Measurements from ENCODE around the gene PITHD1. TPM values are rescaled to one million over a fixed set of nuclear protein-coding genes. Genes with fewer than 3 reads are reported as not detected.

Gene PITHD1
- total RNA-seq, 2 experiments from 2014 or later: 64.0 to 64.5 TPM

GRCh38 chr1:23806280-23806679, 28.1 kb downstream of the PITHD1 start:
- DNase-seq: no peak
- Mint-ChIP-seq H3K9me3 (no peaks in the 10 kb centered on the region), H3K27me3 (no peaks in the 10 kb centered on the region), H3K36me3 (peaks cover 6% of the 10 kb centered on the region), H3K27ac (no peak overlapping the region), H3K4me1 (peaks cover 20% of the 10 kb centered on the region), H3K4me3 (no peak overlapping the region)
- no peak for ATAC-seq (ENCODE audit: low read depth)
- POLR2A ChIA-PET: interaction anchor here (1.1 kb wide), 1 partner anchor 28 kb away, joined by 4 read pairs; the partner anchor contains the start of gene PITHD1

GRCh38 chr1:23807453-23807852, 29.2 kb downstream of the PITHD1 start:
- no peak for DNase-seq
- POLR2A ChIA-PET: interaction anchor here (0.8 to 4.7 kb wide), 5 partner anchors 8 to 694 kb away, joined by 3 to 18 read pairs (median 4); partner anchors contain the start of genes HMGCL and PITHD1
- H3K36me3 Mint-ChIP-seq: peaks cover 6% of the 10 kb centered on the region
- H3K9me3 Mint-ChIP-seq: no peaks in the 10 kb centered on the region
- peak overlapping the region; percentile 4 for H3K27ac Mint-ChIP-seq
- ATAC-seq (ENCODE audit: low read depth): no peak
- H3K4me3 Mint-ChIP-seq: no peak overlapping the region
- peaks cover 17% of the 10 kb centered on the region for H3K4me1 Mint-ChIP-seq
- H3K27me3 Mint-ChIP-seq: no peaks in the 10 kb centered on the region

DNA sequence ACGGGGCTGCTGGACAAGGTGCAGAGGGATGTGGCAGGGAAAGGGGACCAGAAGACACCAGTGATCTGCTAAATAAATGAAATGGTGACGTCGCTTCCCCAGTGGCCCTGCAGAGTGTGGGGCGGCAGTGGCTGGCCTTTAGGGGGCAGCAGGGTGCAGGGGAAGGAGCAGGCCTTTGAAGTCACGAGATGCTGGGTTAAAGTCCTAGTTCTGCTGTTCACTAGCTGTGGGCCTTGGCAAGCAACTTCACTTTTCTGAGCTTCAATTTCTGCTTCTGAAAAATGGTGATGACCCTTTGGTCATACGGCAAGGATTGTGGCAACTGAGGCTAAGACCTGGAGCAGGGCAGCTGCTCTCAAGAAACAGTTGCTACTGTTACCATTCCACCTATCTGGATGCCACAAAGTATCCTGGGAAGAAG, 31.5 kb downstream of the PITHD1 start:
- DNase-seq (peak; percentile 84), ATAC-seq (ENCODE audit: low read depth) (peak; percentile 88)
- Mint-ChIP-seq H3K4me1 (peaks cover 17% of the 10 kb centered on the region), H3K4me3 (no peak overlapping the region), H3K9me3 (no peaks in the 10 kb centered on the region), H3K27me3 (no peaks in the 10 kb centered on the region), H3K27ac (no peak overlapping the region), H3K36me3 (peaks cover 6% of the 10 kb centered on the region)
- POLR2A ChIA-PET: interaction anchor here (0.7 to 4.7 kb wide), 4 partner anchors 9 to 107 kb away, joined by 3 to 18 read pairs (median 9); partner anchors contain the start of genes GALE and HMGCL

GRCh38 chr1:23810818-23811540, 32.8 kb downstream of the PITHD1 start:
- H3K27ac Mint-ChIP-seq: peak overlapping the region; percentile 11
- ATAC-seq (ENCODE audit: low read depth): peak; percentile 46
- H3K36me3 Mint-ChIP-seq: peaks cover 6% of the 10 kb centered on the region
- peak; percentile 44 for DNase-seq
- no peak overlapping the region for H3K4me3 Mint-ChIP-seq
- no peaks in the 10 kb centered on the region for H3K9me3 Mint-ChIP-seq
- no peaks in the 10 kb centered on the region for H3K27me3 Mint-ChIP-seq
- POLR2A ChIA-PET: interaction anchor here (1.0 to 4.7 kb wide), 4 partner anchors 10 to 148 kb away, joined by 4 to 18 read pairs (median 9); partner anchors contain the start of genes GALE, HMGCL and PNRC2
- peaks cover 17% of the 10 kb centered on the region for H3K4me1 Mint-ChIP-seq

DNA sequence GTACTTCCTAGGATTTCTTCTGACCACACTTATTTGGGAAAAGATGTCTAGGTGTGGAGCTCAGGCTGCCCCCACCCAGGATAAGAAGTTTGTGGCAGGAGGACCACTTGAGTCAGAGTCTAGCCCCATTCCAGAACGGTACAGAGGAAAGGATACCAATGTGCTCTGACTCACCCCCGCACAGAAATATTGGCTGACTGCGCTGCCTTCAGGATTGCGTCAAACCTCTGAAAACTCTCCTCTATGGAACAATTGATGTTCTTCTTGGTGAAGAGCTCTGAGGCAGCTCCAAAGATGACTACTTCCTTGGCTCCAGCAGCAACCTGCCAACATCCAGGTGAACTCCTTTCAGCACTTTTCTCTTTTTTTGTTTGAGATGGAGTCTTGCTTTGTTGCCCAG, 35.8 kb downstream of the PITHD1 start:
- peaks cover 3% of the 10 kb centered on the region for H3K36me3 Mint-ChIP-seq
- ATAC-seq (ENCODE audit: low read depth) (no peak), DNase-seq (no peak)
- H3K4me3 Mint-ChIP-seq: no peak overlapping the region
- H3K27ac Mint-ChIP-seq: no peak overlapping the region
- H3K9me3 Mint-ChIP-seq: no peaks in the 10 kb centered on the region
- no peaks in the 10 kb centered on the region for H3K27me3 Mint-ChIP-seq
- POLR2A ChIA-PET: no interaction called here
- H3K4me1 Mint-ChIP-seq: peaks cover 10% of the 10 kb centered on the region

DNA sequence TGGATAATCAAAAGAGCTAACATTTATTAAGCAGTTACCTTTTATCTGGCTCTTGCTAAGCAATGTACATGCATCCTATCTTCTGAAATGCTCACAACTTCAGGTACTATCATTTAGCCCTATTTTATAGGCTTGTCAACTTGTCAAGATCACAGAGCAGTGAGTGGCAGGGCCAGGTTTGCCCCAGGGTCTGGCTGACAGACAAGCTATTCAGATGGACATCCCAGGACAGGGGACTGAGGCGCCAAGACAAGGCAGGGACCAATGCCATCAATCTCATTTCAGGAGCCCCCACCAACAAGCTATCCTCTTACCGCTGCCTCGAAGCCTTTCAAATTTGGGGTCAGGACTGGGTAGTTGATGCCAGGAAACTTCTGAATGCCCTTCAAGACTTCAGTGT, 38.1 kb downstream of the PITHD1 start:
- POLR2A ChIA-PET: interaction anchor here (1.0 to 2.5 kb wide), 2 partner anchors 9 to 17 kb away, joined by 4 to 11 read pairs; partner anchors contain the start of gene HMGCL
- H3K9me3 Mint-ChIP-seq: no peaks in the 10 kb centered on the region

GRCh38 chr1:23816906-23817305, 38.7 kb downstream of the PITHD1 start:
- peaks cover 4% of the 10 kb centered on the region for H3K36me3 Mint-ChIP-seq

More for the DNA sequence above, 38.1 kb downstream of the PITHD1 start:
- ATAC-seq (ENCODE audit: low read depth): no peak
- no peak for DNase-seq
- H3K36me3 Mint-ChIP-seq: peaks cover 4% of the 10 kb centered on the region
- no peak overlapping the region for H3K4me3 Mint-ChIP-seq
- no peaks in the 10 kb centered on the region for H3K27me3 Mint-ChIP-seq
- H3K27ac Mint-ChIP-seq: no peak overlapping the region
- H3K4me1 Mint-ChIP-seq: no peaks in the 10 kb centered on the region

GRCh38 chr1:23817633-23818032, 39.4 kb downstream of the PITHD1 start:
- no peak for DNase-seq
- no peak overlapping the region for H3K4me3 Mint-ChIP-seq
- POLR2A ChIA-PET: interaction anchor here (0.6 kb wide), 1 partner anchor 16 kb away, joined by 4 read pairs; no protein-coding TSS in a partner anchor
- no peak for ATAC-seq (ENCODE audit: low read depth)
- no peak overlapping the region for H3K27ac Mint-ChIP-seq
- H3K27me3 Mint-ChIP-seq: no peaks in the 10 kb centered on the region
- H3K36me3 Mint-ChIP-seq: peaks cover 4% of the 10 kb centered on the region
- peaks cover 3% of the 10 kb centered on the region for H3K4me1 Mint-ChIP-seq
- H3K9me3 Mint-ChIP-seq: no peaks in the 10 kb centered on the region

More at GRCh38 chr1:23816906-23817305, 38.7 kb downstream of the PITHD1 start:
- Mint-ChIP-seq H3K9me3 (no peaks in the 10 kb centered on the region), H3K4me3 (no peak overlapping the region), H3K27me3 (no peaks in the 10 kb centered on the region), H3K4me1 (peaks cover 2% of the 10 kb centered on the region), H3K27ac (no peak overlapping the region)
- ATAC-seq (ENCODE audit: low read depth) (no peak), DNase-seq (no peak)
- POLR2A ChIA-PET: interaction anchor here (1.0 to 2.5 kb wide), 2 partner anchors 8 to 17 kb away, joined by 4 to 11 read pairs; partner anchors contain the start of gene HMGCL

DNA sequence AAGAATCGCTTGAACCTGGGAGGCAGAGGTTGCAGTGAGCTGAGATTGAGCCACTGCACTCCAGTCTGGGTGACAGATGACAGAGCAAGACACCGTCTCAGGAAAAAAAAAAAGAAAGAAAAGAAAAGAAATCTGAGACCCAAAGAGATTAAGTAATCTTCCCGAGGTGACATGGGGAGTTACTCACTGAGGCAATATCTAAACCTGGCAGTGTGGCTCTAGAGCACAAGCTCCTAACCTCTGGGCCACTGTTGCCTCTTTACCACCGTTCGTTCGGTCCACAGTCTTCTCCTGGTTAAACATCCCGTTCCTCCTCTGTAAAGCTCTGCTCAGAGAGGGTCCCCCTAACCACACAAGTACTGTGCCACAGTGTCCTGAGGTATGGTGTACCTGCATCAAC, 45.5 kb downstream of the PITHD1 start:
- Mint-ChIP-seq H3K4me3 (peak overlapping the region; percentile 88), H3K27me3 (no peaks in the 10 kb centered on the region), H3K4me1 (peaks cover 14% of the 10 kb centered on the region), H3K9me3 (no peaks in the 10 kb centered on the region), H3K27ac (no peak overlapping the region), H3K36me3 (peaks cover 5% of the 10 kb centered on the region)
- POLR2A ChIA-PET: interaction anchor here (0.6 to 2.4 kb wide), 6 partner anchors 23 to 1214 kb away, joined by 3 to 12 read pairs (median 3); partner anchors contain the start of gene GALE
- DNase-seq: no peak
- no peak for ATAC-seq (ENCODE audit: low read depth)

DNA sequence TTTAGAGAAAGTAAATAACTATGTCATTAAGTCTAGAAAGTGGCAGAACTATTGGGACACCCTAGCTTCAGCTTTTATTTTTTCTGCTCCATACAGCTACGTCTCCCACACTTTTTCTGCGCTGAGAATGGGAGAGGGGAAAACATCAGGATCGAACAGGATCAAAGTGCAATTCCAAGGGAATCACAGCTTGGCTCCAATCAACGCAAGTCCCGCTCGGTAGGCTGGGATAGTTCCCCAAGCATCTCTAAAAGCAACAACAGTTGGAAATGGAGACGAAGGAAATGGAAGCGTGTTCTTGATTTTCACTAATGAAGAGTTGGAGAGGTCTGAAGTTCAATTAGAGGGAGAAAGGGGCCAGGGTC, 46.5 kb downstream of the PITHD1 start:
- Mint-ChIP-seq H3K4me3 (peak overlapping the region; percentile 88), H3K36me3 (peaks cover 5% of the 10 kb centered on the region), H3K27ac (peak overlapping the region; percentile 85), H3K27me3 (no peaks in the 10 kb centered on the region), H3K4me1 (peaks cover 14% of the 10 kb centered on the region), H3K9me3 (no peaks in the 10 kb centered on the region)
- no peak for ATAC-seq (ENCODE audit: low read depth)
- no peak for DNase-seq
- POLR2A ChIA-PET: interaction anchor here (0.9 to 2.4 kb wide), 12 partner anchors 9 to 226 kb away, joined by 3 to 13 read pairs (median 5); partner anchors contain the start of genes GALE, PITHD1, PNRC2 and SRSF10

DNA sequence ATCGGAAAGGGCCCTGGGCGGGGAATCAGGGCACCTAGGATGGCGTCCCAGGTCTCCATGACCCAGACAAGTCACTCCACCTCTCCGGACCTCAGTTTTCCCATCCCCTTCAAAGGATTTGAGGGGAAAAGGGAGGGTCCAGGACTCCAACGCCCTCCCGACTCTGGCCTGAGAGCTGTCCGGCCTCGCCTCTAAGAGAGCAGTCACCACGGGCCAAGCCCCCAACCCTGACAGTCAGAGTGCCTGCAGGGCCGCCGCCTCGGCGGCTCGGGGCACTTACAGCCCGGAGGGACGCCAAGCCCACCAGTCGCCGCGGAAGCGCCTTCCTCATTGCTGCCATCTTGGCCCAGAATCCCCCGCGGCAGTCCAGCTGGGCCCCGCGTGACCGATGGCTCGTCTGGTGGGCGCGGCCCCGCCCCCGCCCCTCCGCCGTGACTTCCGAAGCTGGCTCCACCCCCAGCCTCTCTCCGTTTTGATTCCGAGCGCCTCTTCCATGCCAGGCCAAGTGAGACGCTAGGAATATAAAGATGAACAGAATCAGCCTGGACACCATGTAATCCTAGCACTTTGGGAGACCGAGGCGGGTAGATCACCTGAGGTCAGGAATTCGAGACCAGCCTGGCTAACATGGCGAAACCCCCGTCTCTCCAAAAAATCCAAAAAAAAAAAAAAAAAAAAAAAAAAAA, 47.0 kb downstream of the PITHD1 start, which contains the start of gene HMGCL:
TSS of gene HMGCL (minus strand) at position 354 of the 686 bp plus-strand sequence. CDS start at position 340, 14 bp downstream.
- POLR2A ChIA-PET: interaction anchor here (0.6 to 2.4 kb wide), 21 partner anchors 9 to 1739 kb away, joined by 3 to 13 read pairs (median 4); partner anchors contain the start of genes GALE, PITHD1, PNRC2 and RPL11
- no peaks in the 10 kb centered on the region for H3K9me3 Mint-ChIP-seq
- peaks cover 4% of the 10 kb centered on the region for H3K36me3 Mint-ChIP-seq
- peak within 1 kb of the TSS; percentile 85 for H3K27ac Mint-ChIP-seq
- DNase-seq (peak; percentile 90), ATAC-seq (ENCODE audit: low read depth) (peak; percentile 98)
- H3K27me3 Mint-ChIP-seq: no peaks in the 10 kb centered on the region
- peaks cover 14% of the 10 kb centered on the region for H3K4me1 Mint-ChIP-seq
- H3K4me3 Mint-ChIP-seq: peak within 1 kb of the TSS; percentile 88

- Mint-ChIP-seq H3K27me3 (no peaks in the 10 kb centered on the region), H3K4me3 (peak overlapping the region; percentile 88), H3K4me1 (peaks cover 14% of the 10 kb centered on the region), H3K36me3 (peaks cover 1% of the 10 kb centered on the region), H3K9me3 (no peaks in the 10 kb centered on the region), H3K27ac (peak overlapping the region; percentile 85)
- POLR2A ChIA-PET: interaction anchor here (0.6 to 2.4 kb wide), 19 partner anchors 9 to 1740 kb away, joined by 3 to 13 read pairs (median 4); partner anchors contain the start of genes GALE, PITHD1, PNRC2 and RPL11
- DNase-seq: no peak
- ATAC-seq (ENCODE audit: low read depth): no peak
Observed at GRCh38 chr1:23825762-23826522, 47.7 kb downstream of the PITHD1 start.

All from activated naive CD8-positive, alpha-beta T cell treated with anti-CD3 and anti-CD28 coated beads, Interleukin-2, amount 10 ng/mL, durations not matched to agents 7 days and 5 days (primary cell).